OCI-LY7 (cell line): ENCODE measurements around the gene RXRB. TPM values are rescaled to one million over a fixed set of nuclear protein-coding genes. Genes with fewer than 3 reads are reported as not detected.

ENCODE experiments used
- BruUV-seq: library from RNA; stranded (reverse); fragments of 400-500 nt; replicated peaks from 2 replicates; lab custom pipeline; 2021; lab: Mats Ljungman, UMichigan
- CTCF ChIA-PET: fragments of 300-600 bp; sonication (Branson Sonifier 250); formaldehyde crosslinking; loops from one replicate; lab custom pipeline; 2022; ENCODE audit warnings: antibody characterized with exemption; ENCODE audit not compliant: unreplicated experiment; lab: Charles Lee
- POLR2A ChIA-PET: fragments of 300-600 bp; sonication (Branson Sonifier 250); formaldehyde crosslinking; loops from one replicate; lab custom pipeline; 2022; ENCODE audit warnings: antibody characterized with exemption; lab: Charles Lee
- DNase-seq: peaks from one replicate; pipeline ENCODE4 v3.0.0-alpha.2; 2015; ENCODE audit warnings: low spot score
- H2AFZ ChIP-seq: fragments of 200-600 bp; sonication (generic), shearing (Covaris generic); 2 replicates; pipeline ENCODE4 v1.6.1; 2014; ENCODE audit warnings: mild to moderate bottlenecking, antibody characterized with exemption, low read length, moderate library complexity
- H3K27ac ChIP-seq: fragments of 200-600 bp; sonication (generic); 2 replicates; pipeline ENCODE4 v1.5.1; 2014; ENCODE audit warnings: mixed run types, low read depth, mild to moderate bottlenecking, moderate library complexity, low read length, inconsistent platforms; ENCODE audit not compliant: poor library complexity, severe bottlenecking
- H3K36me3 ChIP-seq: fragments of 200-600 bp; sonication (generic); 2 replicates; pipeline ENCODE4 v1.6.1; 2014; ENCODE audit warnings: mild to moderate bottlenecking, antibody characterized with exemption, low read length, moderate library complexity, mixed read lengths; ENCODE audit not compliant: insufficient read depth
- H3K4me1 ChIP-seq: fragments of 200-600 bp; sonication (generic); 2 replicates; pipeline ENCODE4 v1.5.1; 2014; ENCODE audit warnings: mild to moderate bottlenecking, low read length; ENCODE audit not compliant: insufficient read depth, poor library complexity, severe bottlenecking
- H3K4me2 ChIP-seq: fragments of 200-600 bp; sonication (generic); 2 replicates; pipeline ENCODE4 v1.6.1; 2014; ENCODE audit warnings: mild to moderate bottlenecking, low read length
- H3K4me3 ChIP-seq: fragments of 200-600 bp; sonication (generic); 2 replicates; pipeline ENCODE4 v1.5.1; 2014; ENCODE audit warnings: mild to moderate bottlenecking, low read depth, low read length; ENCODE audit not compliant: poor library complexity, severe bottlenecking
- H3K79me2 ChIP-seq: fragments of 200-600 bp; sonication (generic); 2 replicates; pipeline ENCODE4 v1.6.1; 2016; ENCODE audit warnings: low read depth, mild to moderate bottlenecking, low read length, moderate library complexity, mixed read lengths; ENCODE audit not compliant: insufficient read depth
- H3K9me2 ChIP-seq: fragments of 200-600 bp; sonication (generic); 2 replicates; pipeline ENCODE4 v1.6.1; 2016; ENCODE audit warnings: mild to moderate bottlenecking, low read length, mixed read lengths; ENCODE audit not compliant: insufficient read depth
- H3K9me3 ChIP-seq: fragments of 200-600 bp; sonication (generic); 2 replicates; pipeline ENCODE4 v1.6.1; 2014; ENCODE audit warnings: mild to moderate bottlenecking, mixed run types, low read length, mixed read lengths
- H4K20me1 ChIP-seq: fragments of 200-600 bp; sonication (generic); 2 replicates; pipeline ENCODE4 v1.6.1; 2014; ENCODE audit warnings: mild to moderate bottlenecking, antibody characterized with exemption, low read length, moderate library complexity, mixed read lengths; ENCODE audit not compliant: insufficient read depth
- EZH2phosphoT487 ChIP-seq: fragments of 200-600 bp; sonication (generic); IDR thresholded peaks from 2 replicates; pipeline ENCODE4 v1.6.1; 2018; ENCODE audit warnings: low read depth, borderline replicate concordance, mild to moderate bottlenecking, mixed run types, antibody characterized with exemption, low read length, moderate library complexity, mixed read lengths
- intact Hi-C: fragments of 100-400 bp; cut with micrococcal nuclease; formaldehyde crosslinking; loops from one replicate; pipeline ENCODE4 v1.10.0; 2022; ENCODE audit not compliant: unreplicated experiment
- total RNA-seq, 2 experiments: library from RNA; depleted of rRNA in 1 of 2; stranded (reverse); fragments of >200 nt in 1 of 2; shearing (Covaris generic) in 1 of 2; gene quantifications; 2 replicates each; pipeline ENCODE4 v1.2.3, GENCODE V29; 2014 to 2022
- TF ChIP-seq, protein P1 (sequence below): fragments of 200-600 bp; sonication (generic); conservative IDR thresholded peaks from 2 replicates; pipeline ENCODE4 v1.5.1; 2014; ENCODE audit warnings: mild to moderate bottlenecking, antibody characterized with exemption, low read length, moderate library complexity, mixed read lengths

RXRB gene
- total RNA-seq, 2 experiments from 2014 or later: 32.5 to 47.3 TPM

DNA sequence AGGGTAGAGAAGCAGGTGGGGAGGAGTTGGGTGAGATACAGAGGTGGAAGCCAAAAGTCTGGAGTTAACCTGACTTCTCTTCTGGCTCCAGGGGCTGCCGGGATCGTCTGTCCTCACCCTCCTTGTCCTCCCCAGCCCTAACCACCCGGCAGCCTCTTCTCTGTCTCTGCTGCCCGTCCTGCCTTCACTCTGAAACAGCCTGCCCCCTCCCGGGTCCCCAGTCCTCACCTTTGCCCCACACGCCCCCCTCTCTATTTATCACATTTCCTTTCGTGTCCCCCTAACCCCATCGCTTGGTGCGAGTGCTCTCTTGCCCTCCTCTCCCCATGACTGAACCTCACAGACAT is 13.5 kb upstream of the RXRB start:
- intact Hi-C loops: no loop called here
- Histone ChIP-seq H3K79me2 (peaks cover 5% of the 10 kb centered on the region; the same call in 1 of the 2 replicates), H3K27ac (no peak overlapping the region), H3K4me2 (no peak overlapping the region), H4K20me1 (no peaks in the 10 kb centered on the region), H3K4me1 (peaks cover 14% of the 10 kb centered on the region), H3K4me3 (no peak overlapping the region), H3K9me2 (no peaks in the 10 kb centered on the region), H3K9me3 (no peaks in the 10 kb centered on the region), H3K36me3 (peaks cover 8% of the 10 kb centered on the region; the same call in 1 of the 2 replicates), H2AFZ (no peak overlapping the region)
- no TSS peak for BruUV-seq
- DNase-seq: no peak
- TF ChIP-seq, protein P1, sequence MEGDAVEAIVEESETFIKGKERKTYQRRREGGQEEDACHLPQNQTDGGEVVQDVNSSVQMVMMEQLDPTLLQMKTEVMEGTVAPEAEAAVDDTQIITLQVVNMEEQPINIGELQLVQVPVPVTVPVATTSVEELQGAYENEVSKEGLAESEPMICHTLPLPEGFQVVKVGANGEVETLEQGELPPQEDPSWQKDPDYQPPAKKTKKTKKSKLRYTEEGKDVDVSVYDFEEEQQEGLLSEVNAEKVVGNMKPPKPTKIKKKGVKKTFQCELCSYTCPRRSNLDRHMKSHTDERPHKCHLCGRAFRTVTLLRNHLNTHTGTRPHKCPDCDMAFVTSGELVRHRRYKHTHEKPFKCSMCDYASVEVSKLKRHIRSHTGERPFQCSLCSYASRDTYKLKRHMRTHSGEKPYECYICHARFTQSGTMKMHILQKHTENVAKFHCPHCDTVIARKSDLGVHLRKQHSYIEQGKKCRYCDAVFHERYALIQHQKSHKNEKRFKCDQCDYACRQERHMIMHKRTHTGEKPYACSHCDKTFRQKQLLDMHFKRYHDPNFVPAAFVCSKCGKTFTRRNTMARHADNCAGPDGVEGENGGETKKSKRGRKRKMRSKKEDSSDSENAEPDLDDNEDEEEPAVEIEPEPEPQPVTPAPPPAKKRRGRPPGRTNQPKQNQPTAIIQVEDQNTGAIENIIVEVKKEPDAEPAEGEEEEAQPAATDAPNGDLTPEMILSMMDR: no peak
- no peak for TF ChIP-seq EZH2phosphoT487
- POLR2A ChIA-PET: no interaction called here
- CTCF ChIA-PET: no interaction called here

DNA sequence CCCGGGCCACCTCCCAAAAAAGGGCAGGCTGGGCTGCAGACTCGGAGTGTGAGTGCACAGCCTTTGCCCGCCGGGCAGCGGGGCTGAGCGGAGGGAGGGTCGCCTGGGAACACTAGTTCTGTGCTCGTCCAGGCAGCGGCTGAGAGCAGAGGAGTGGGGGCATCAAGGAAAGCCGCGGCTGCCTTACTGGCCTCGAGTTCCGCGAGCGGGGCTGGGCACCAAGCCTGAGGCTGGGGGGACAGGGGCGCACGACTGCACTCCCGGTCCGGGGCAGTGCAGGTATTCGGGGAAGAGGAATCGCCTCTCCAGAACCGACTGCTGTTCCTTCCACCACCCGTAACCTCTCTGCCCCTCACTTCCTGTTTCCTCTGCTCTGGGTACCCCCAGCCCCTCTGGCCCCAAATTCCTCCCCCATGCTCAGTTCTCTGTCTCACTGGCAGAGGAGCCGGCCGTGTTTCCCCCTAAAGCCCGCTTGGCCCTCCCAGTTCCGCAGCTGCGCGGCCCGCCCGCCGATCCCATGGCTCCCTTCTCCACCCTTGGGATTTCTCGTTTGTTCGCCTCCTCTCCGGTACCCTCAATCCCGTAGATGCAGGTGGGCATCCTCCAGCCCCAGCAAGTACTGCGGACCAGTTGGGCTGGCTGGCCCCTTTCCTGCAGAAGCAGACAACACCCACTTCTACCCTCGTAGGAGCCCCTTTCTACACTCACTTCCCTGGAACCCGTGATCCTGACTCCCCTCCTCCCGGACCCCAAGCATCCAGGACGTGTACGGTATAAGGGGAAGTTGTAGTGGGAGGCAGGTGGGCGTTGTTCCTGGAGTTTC is 12.9 kb upstream of the RXRB start:
- ChIA-PET CTCF (no interaction called here), POLR2A (no interaction called here)
- intact Hi-C loops: no loop called here
- BruUV-seq: no TSS peak
- Histone ChIP-seq H3K4me3 (no peak overlapping the region), H3K9me3 (no peaks in the 10 kb centered on the region), H3K79me2 (peaks cover 6% of the 10 kb centered on the region; the same call in 1 of the 2 replicates), H3K4me2 (no peak overlapping the region), H3K27ac (no peak overlapping the region), H3K9me2 (no peaks in the 10 kb centered on the region), H3K36me3 (peaks cover 8% of the 10 kb centered on the region; the same call in 1 of the 2 replicates), H4K20me1 (no peaks in the 10 kb centered on the region), H2AFZ (no peak overlapping the region), H3K4me1 (peaks cover 17% of the 10 kb centered on the region)
- DNase-seq: no peak
- TF ChIP-seq, protein P1: no peak
- no peak for TF ChIP-seq EZH2phosphoT487

DNA sequence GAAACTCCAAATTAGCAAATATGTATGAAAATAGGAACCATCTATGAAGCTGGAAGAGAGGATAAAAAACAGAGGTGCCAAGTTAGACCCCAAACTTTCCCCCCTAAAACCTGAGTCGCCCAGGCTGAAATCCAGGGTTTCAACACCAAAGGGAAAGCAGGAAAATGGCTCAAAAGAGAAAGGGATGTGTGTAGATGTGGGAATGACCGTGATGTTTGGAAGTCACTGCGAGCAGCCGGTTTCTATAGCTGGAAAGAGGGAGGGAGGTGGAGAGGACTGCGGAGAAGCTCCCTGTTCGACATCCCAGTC is 12.3 kb upstream of the RXRB start:
- Histone ChIP-seq H3K4me3 (no peak overlapping the region), H2AFZ (no peak overlapping the region), H3K4me1 (peaks cover 17% of the 10 kb centered on the region), H3K27ac (no peak overlapping the region), H3K4me2 (no peak overlapping the region), H4K20me1 (no peaks in the 10 kb centered on the region), H3K9me3 (no peaks in the 10 kb centered on the region), H3K79me2 (peaks cover 6% of the 10 kb centered on the region; the same call in 1 of the 2 replicates), H3K36me3 (peaks cover 8% of the 10 kb centered on the region; the same call in 1 of the 2 replicates), H3K9me2 (no peaks in the 10 kb centered on the region)
- BruUV-seq: no TSS peak
- no peak for DNase-seq
- POLR2A ChIA-PET: no interaction called here
- CTCF ChIA-PET: no interaction called here
- no peak for TF ChIP-seq EZH2phosphoT487
- TF ChIP-seq, protein P1: no peak
- intact Hi-C loops: no loop called here
